Colonic mucosa (tissue), 4 donors: ENCODE data around the gene KTI12. TPM values are rescaled to one million over a fixed set of nuclear protein-coding genes. Genes with fewer than 3 reads are reported as not detected.

Experiments
- DNase-seq: peaks from one replicate; pipeline ENCODE4 v3.0.0-alpha.2; 2020
- H3K27ac ChIP-seq: fragments of 200-600 bp; one replicate; pipeline ENCODE4 v1.8.0; 2021
- H3K27me3 ChIP-seq: fragments of 200-600 bp; one replicate; pipeline ENCODE4 v1.8.0; 2021
- H3K36me3 ChIP-seq: fragments of 200-600 bp; one replicate; pipeline ENCODE4 v1.8.0; 2021
- H3K4me1 ChIP-seq: fragments of 200-600 bp; one replicate; pipeline ENCODE4 v1.8.0; 2021; ENCODE audit warnings: mild to moderate bottlenecking
- H3K4me3 ChIP-seq: fragments of 200-600 bp; one replicate; pipeline ENCODE4 v1.8.0; 2021
- H3K9ac ChIP-seq, 2 donors: one replicate each; pipeline ENCODE4 v1.7.0; 2013; ENCODE audit warnings: control low read depth in 2 of 2, low read depth in 2 of 2, low read length in 2 of 2
- H3K9me3 ChIP-seq: fragments of 200-600 bp; one replicate; pipeline ENCODE4 v1.8.0; 2021
- CTCF ChIP-seq: fragments of 200-600 bp; IDR thresholded peaks from one replicate; pipeline ENCODE4 v1.8.0; 2022; ENCODE audit warnings: antibody characterized with exemption, mild to moderate bottlenecking
- intact Hi-C: fragments of 100-400 bp; cut with DNase I; formaldehyde crosslinking; loops from one replicate; pipeline ENCODE4 v1.14.1; 2022
- total RNA-seq, 2 donors: library from RNA; stranded (reverse); fragmentation: NEBNext Ultra II Directional in 1 of 2; extraction: Animal tissue kit (Norgen Biotek cat#: 25700) in 1 of 2; gene quantifications; one replicate each; pipeline ENCODE4 v1.2.1, GENCODE V29; 2021
- donor health status: healthy.
- donor health status: DM: no; HTN: no; CAD: no.
- donor health status: DM: no; HTN: no; CAD: no.

The KTI12 gene
- total RNA-seq, 2 donors from 2014 or later, result 7.5 to 8.4 TPM

DNA sequence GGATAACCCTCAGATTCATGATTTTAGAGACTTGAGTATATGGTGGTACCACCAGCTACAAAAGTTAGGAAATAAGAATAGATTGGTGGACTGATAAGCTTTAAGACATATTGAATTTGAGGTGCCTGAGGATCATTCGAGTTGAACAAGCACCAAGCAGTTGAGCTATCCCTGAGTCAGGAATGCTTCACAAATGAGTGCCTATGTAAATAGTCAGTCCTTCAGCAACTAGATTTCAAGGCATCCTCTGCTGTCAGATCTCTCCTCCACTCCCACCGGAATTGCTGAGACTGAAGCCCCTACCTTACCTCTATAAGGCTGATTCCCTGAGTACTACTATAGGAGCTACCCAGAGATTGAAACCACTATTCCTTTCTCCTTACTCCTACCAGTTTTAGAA is 29.6 kb upstream of the KTI12 start:
- no peak overlapping the region for H3K27ac ChIP-seq
- peaks cover 9% of the 10 kb centered on the region for H3K36me3 ChIP-seq
- H3K9ac ChIP-seq, result no peak overlapping the region
- H3K4me1 ChIP-seq, result peaks cover under 1% of the 10 kb centered on the region
- intact Hi-C loops, result no loop called here
- no peaks in the 10 kb centered on the region for H3K9me3 ChIP-seq
- H3K27me3 ChIP-seq, result no peaks in the 10 kb centered on the region
- H3K4me3 ChIP-seq, result no peak overlapping the region
- DNase-seq, result no peak
- TF ChIP-seq CTCF, result no peak

- Histone ChIP-seq H3K4me1 (peaks cover 5% of the 10 kb centered on the region), H3K36me3 (peaks cover 6% of the 10 kb centered on the region), H3K27me3 (no peaks in the 10 kb centered on the region)
These were observed 27.2 kb upstream of the KTI12 start for GRCh38 chr1:52060822-52061221.

DNA sequence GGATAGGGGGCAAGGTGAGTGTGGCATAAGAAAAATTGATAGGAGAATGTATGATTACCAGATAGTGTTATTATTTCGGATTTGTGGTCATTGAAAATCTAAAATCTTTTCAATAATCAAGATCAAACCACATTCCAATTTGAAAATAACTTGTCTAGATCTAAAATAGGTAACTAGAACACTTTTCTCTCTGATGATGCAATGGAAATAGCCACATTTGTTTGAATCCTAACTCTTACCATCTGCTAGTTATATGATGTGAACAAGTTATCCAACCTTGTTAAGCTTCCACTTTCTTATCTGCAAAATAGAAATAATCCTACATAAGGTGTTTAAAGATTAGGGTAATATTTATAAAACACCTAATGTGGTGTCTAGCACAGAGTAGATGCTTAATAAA is 26.3 kb upstream of the KTI12 start:
- H3K4me1 ChIP-seq, result peaks cover 5% of the 10 kb centered on the region

More at GRCh38 chr1:52060822-52061221, 27.2 kb upstream of the KTI12 start:
- no peaks in the 10 kb centered on the region for H3K9me3 ChIP-seq
- TF ChIP-seq CTCF, result no peak
- no peak overlapping the region for H3K4me3 ChIP-seq
- intact Hi-C loops, result no loop called here
- DNase-seq, result no peak
- H3K9ac ChIP-seq, result no peak overlapping the region
- H3K27ac ChIP-seq, result no peak overlapping the region

DNA sequence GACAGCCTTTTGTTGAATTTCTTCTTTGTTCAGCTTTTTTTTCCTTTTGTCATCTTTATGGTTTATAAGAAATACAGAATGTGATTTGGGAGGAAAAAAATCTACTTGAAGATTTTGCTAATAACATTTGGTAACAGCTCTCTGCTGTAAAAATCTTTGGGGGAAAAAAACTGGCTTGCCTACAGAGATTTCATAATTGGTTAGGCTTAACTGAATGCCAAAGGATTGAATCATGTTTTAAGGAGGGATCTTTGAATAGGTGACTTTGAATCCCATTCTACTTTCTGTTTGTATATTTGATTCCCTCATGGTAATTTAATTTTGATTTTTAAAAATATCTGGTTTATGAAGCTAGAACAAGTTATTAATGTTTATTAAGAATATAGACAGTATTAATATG is 25.7 kb upstream of the KTI12 start:
- intact Hi-C loops, result no loop called here
- Histone ChIP-seq H3K27ac (no peak overlapping the region), H3K9ac (no peak overlapping the region), H3K9me3 (no peaks in the 10 kb centered on the region), H3K4me1 (peaks cover 5% of the 10 kb centered on the region), H3K27me3 (no peaks in the 10 kb centered on the region), H3K4me3 (no peak overlapping the region), H3K36me3 (no peaks in the 10 kb centered on the region)
- DNase-seq, result no peak
- no peak for TF ChIP-seq CTCF

More for the DNA sequence above, 26.3 kb upstream of the KTI12 start:
- H3K4me3 ChIP-seq, result no peak overlapping the region
- no peaks in the 10 kb centered on the region for H3K27me3 ChIP-seq
- intact Hi-C loops, result no loop called here
- no peak overlapping the region for H3K27ac ChIP-seq
- no peak for DNase-seq
- no peaks in the 10 kb centered on the region for H3K9me3 ChIP-seq
- no peak overlapping the region for H3K9ac ChIP-seq
- no peak for TF ChIP-seq CTCF
- no peaks in the 10 kb centered on the region for H3K36me3 ChIP-seq

- Histone ChIP-seq H3K9me3 (no peaks in the 10 kb centered on the region), H3K27me3 (no peaks in the 10 kb centered on the region), H3K27ac (no peak overlapping the region), H3K4me1 (peaks cover 10% of the 10 kb centered on the region), H3K4me3 (no peak overlapping the region), H3K9ac (no peak overlapping the region), H3K36me3 (no peaks in the 10 kb centered on the region)
- DNase-seq, result no peak
- intact Hi-C loops, result no loop called here
- TF ChIP-seq CTCF, result no peak
These were observed 24.3 kb upstream of the KTI12 start for GRCh38 chr1:52057876-52058415.
